GM21423 (cell line): ENCODE measurements around the gene MBLAC1.

ENCODE experiments used
- ATAC-seq: cut with Tn5 transposase; IDR thresholded peaks from one replicate; pipeline ENCODE4 v1.9.1; 2021; ENCODE audit warnings: mild to moderate bottlenecking, moderate library complexity; ENCODE audit not compliant: unreplicated experiment

MBLAC1 gene

DNA sequence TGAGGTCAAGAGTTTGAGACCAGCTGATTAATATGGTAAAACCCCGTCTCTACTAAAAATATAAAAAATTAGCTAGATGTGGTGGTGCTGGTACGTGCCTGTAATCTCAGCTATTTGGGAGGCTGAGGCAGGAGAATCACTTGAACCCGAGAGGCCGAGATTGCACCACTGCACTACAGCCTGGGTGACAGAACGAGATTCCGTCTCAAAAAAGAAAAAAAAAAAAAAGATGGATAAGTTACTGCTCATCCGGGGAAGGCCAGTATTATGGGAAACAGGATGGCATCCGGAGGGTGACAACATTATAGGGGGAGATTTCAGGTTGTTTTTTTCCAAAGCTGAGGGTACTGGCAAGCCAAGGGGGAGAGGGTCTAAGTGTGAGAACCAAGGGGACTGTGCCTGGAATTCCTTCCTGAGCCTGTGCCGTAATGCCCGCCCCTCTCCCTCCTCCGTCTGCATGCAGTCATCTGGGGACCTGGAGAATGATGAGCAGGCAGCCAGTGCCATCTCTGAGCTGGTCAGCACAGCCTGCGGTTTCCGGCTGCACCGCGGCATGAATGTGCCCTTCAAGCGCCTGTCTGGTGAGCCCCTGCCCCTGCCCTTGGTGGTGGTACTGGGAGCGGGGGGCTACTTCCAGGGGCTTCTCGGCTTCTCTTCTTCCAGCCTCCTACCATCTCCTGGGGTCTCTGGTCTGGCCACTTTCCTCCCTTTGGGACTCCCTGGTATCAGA is 26.3 kb downstream of the MBLAC1 start:
- ATAC-seq: no peak

DNA sequence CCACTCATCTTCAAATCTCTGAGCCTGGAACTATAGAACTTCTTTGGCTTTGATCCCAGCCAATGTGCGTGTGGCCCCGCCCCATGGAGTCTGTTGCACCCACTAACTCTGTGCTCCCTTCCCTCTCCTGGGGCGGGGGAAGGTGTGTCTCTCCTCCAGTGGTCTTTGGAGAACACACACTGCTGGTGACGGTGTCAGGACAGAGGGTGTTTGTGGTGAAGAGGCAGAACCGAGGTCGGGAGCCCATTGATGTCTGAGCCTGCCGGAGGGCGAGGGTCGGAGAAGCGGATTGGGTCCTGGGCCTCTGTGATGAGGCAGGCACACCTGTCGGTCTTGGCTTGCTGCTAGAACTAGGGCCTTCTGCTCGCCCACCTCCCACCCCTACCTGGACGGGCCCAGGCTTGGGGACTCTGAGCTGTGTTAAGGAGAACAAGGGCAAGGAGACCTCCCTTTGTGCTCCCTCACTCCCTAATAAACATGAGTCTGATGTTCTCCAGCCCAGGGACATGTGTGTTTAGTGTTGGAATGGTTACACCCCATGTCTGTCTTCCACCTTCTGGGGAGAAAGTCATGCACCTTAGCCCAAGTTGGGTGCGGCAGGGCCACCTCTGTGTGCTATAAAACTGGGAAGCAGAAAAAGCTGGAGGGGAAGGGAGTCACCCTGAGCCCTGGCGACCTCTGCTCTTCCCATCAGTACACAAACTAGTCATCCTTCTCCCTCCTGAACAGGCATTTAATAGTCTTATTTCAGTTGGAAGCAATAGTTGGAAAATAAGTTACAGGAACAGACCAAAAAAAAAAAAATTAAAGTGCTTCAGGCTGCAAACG is 27.2 kb downstream of the MBLAC1 start:
- no peak for ATAC-seq

DNA sequence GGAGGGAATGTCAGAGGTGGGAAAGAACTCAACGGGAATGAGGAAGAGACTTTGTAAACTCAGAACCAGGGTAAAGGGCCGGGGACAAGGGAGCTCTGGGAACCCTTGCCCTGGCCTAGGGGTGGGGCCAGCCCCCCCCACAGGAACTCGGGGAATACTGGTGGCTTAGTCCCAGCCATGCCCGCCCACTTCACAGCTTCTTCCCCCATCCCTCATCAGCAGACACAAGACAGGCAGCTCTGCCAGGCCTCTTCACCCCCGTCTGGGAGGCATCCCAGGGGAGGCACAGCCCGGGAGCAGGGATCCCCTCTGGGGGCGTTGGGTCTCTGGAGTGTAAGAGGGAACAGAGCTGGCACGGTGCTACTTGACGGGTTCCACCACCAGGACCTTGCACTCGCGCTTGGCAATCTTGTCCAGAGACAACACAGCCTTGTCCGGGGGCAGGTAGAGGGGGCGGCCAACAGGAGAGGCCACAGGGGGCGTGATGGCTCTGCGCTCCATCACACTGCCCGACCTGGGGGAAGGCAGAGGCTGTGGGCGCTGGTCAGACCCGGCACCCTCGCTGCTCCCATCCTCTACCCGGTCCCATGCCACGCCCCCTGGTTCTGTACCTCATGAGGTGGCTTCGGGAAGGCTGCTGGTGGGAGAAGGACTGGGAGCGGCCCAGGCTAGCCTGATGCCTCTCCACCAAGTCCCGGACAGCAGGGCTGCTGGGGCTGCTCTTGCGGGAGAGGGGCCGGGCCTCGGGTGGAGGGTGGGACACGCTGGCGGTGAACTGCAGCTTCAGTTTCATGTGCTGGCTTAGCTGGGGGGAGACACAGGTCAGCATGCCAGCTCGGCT is 28.1 kb downstream of the MBLAC1 start:
- no peak for ATAC-seq

DNA sequence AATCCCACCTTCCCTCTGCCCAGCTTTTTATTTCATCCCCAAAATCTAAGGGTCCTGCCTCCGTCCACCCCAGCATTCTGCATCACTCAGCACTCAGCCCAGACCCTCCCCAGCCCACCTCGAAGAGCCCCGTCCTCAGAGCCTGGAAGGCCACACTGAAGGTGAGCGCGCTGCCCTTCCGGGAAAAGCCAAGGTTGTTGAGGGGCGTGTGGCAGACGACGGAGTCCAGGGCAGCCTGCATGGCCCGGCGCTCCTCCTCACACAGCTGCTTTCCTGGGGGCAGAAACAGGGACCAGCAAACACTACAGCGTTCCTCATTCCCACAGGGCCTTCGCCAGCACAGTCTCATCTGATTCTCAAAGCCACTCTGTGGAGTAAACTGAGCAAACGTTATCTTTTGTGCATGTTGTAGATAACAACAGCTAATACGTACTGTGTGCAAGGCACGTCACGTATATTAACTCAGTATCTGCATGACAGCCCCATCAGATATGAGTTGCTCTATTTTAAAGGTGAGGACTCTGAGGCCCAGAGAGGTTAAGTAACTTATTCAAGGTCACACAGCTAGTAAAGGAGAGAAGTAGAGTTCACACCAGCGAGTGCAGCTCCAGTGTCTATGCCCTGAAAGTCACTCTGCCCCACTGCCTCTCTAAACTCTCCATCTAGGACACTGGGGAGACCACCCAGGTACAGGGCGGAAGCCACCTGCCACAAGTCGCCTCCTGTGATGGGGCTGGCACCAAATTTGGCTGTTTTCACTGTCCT is 29.0 kb downstream of the MBLAC1 start:
- ATAC-seq: no peak

DNA sequence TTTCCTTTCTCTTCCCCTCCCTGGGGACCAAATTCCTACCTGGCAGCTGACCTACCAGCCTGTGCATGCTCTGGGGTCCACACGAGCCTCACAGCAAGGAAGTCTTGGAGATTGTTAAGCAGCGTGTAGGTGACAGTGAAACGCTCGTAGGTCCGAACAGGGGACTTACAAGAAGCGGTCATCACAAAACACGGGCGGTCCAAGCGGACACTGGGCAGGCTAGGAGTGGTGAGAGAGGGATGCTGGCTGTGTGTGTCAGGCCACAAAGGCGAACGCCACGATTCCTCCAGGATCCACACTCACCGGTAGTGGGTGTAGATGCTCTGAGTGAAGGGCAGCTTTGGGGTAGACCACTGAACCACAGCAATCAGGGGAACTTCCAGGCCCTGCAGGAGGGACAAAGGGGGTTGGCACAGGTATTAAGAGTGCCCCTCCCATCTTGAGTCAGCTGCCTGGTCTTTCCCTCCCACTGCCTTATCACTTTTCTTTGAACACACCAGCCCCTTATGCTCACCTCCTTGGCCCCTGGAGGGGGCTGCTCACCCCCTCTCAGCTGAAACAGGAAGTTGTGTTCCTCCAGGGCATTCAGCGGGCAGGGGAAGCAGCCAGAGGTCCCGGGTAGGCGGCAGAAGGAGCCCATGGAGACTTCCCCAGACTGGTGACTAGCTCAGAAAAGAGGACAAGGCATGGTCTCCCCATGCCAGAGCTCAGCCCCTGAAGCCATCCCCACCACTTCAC is 29.7 kb downstream of the MBLAC1 start:
- no peak for ATAC-seq

DNA sequence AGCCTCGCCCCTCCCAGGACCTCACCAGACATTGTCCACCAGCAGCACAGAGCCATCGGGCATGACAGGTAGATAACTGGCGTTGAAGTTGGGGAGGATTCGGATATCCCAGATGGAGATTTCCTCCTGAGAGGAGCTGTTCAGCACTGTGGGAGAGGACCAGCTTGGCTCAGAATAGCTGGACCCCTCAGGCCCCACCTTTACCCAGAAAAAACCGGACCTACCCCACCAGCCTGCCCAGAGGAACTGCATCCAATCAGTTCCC is 30.2 kb downstream of the MBLAC1 start:
- no peak for ATAC-seq

DNA sequence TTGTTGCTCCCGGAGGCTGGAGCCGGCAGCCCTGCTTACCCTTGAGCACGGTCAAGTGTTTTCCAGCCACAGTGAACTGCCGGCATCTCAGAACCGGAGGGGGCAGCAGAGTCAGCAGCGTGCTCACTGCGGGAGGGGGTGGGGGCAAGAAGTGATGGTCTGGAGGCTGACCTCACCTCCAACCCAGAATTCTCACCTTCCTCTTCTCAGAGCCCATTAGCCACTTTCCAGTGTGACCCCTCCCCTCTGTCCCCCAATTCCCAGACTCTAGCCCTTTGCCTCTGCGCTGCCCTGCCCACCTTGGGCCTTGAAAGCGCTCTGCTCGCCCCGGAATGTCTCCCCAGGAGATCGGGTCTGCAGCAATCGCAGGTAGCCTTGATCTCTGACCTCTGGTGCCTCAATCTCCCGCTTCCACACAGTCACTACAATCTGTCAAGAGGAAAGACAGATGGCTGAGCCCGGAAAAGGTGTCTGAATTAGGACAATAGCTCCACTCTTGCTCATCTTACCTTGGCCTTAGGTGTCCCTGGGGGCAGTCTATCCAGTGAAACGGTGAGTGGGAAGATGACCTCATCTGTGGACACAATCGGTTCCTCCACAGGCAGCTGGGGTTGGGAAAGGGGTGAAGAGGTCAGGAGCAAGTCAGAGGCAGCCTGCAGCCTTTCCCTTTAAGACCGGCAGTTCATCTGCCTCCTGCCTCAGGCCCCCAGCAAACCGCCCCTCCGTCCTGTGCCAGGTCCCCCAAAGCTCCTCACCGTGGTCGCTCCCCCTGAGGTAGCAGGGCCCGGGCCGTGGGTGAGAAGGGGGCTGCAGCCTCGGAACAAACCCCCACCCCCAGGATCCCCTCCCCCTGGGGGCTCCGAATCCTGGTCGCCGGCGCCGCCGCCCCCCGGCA is 30.8 kb downstream of the MBLAC1 start:
- ATAC-seq: no peak

DNA sequence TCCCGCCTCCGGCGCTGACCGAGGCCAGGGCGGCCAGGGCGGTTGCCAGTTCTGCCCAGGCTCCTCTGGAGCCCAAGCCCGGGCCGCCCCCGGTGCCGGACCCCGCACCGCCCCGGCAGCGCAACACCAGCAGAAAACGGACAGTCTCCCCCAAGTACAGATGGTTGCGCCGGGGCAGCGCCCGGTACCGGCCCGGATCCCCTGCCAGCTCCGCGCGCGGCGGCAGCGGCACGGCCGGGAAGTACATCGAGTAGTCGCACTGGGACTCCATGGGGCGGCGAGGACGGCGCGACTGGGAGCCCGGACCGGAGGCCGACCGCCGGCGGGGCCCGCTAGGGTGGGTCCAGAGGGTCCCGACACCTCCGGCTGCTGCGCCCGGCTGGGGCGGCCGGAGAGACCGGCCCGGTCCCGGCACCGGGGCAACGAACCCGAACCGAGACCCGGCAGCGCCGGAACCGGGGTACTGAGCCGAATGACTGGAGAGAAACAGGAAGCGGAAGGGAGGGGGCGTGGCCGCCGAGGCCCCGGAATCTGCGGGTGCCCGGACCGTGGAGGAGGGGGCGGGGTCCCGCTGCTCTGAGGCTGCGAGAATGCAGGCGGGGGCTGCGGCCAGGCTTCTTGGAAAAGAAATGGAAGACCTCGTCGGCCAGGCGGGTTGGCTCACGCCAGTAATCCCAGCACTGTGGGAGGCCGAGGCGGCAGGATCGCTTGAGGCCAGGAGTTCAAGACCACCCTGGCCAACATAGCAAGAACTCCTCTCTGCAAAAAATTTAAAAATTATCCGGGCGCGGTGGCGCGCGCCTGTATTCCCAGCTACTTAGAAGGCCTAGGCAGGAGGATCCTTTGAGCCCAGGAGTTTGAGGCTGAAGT is 31.7 kb downstream of the MBLAC1 start, which contains the start of gene TRAPPC14:
TRAPPC14 (minus strand) TSS at position 495 of the 870 bp plus-strand sequence; CDS start at position 271, 224 bp downstream.
- no peak for ATAC-seq

DNA sequence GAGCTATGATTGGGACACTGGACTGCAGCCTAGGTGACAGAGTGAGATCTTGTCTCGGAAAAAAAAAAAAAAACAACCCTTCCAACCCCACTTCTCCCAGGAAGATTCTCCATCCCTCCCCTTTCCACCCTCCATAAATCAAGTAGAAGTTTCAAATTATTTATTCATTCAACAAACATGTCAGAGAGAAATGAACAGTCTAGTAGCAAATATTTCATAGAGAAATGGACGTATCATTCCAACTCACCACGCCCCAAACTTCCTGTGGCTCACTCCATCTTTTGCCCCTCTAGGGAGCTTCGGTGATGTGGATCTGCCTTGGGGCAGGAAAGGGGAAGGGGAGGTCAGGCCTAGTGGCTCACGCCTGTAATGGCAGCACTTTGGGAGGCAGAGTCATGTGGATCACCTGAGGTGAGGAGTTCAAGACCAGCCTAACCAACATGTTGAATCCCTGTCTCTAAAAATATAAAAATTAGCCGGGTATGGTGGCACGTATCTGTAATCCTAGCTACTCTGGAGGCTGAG is 32.4 kb downstream of the MBLAC1 start:
- ATAC-seq: no peak

DNA sequence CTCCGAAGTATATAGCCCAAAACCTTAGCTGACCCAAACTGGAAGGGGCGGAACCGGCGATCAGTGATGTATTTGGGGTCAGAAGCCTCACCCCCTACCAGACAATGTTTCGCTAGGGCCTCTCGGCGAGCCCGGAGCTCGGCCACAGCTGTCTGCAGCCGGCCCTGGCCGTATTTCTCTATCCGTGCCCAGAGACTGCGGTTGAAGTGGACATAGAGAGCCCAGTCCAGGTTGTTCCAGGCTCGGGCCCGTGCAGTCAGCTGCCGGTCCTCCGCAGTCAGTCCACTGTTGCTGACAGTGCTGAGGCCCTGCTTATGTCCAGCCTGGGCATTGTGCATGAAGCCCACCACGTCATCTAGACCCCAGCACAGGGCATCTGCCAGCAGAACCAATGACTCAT is 33.3 kb downstream of the MBLAC1 start:
- ATAC-seq: no peak

DNA sequence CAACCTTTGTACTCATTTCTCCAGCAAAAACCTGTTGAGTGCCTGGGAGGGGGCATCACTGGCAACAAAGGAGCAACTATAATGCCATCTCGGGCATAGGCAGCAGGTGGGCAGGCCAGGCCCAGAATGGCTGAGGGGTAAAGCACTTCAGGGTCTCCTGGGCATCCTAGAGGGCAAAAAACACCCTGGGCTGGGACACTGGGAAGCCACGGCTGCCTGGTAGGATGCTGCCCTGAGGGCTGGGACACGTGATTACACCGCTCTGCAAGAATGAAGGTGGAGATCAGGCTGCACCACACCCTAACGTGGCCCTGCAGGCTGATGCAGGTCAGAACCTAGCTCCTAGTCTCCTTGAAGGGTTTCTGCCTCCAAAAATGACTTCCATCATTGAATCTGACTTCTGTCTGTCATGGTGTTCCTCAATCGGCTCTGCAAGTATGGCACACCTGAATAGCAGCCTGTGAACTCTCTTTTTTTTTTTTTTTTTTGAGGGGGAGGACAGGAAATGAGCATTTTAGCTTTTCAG is 36.3 kb downstream of the MBLAC1 start:
- no peak for ATAC-seq

DNA sequence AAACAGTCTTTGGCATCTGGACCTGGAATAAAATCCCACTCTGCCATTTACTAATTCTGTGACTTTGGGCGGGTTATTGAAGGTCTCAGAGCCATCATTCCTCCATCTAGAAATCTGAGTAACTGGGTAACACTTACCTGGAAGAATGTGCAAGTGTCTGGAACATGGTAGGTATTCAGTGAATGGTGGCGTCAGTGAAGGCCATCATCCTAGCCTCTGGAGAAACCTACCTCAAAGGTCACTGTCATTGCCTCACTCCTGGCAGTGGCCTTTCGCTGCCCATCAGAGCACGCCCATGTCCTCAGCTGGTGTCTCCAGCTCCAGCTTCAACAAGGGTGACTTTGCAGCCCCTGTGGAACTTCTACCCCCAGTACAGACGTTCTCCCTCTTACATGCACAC is 37.1 kb downstream of the MBLAC1 start:
- no peak for ATAC-seq

DNA sequence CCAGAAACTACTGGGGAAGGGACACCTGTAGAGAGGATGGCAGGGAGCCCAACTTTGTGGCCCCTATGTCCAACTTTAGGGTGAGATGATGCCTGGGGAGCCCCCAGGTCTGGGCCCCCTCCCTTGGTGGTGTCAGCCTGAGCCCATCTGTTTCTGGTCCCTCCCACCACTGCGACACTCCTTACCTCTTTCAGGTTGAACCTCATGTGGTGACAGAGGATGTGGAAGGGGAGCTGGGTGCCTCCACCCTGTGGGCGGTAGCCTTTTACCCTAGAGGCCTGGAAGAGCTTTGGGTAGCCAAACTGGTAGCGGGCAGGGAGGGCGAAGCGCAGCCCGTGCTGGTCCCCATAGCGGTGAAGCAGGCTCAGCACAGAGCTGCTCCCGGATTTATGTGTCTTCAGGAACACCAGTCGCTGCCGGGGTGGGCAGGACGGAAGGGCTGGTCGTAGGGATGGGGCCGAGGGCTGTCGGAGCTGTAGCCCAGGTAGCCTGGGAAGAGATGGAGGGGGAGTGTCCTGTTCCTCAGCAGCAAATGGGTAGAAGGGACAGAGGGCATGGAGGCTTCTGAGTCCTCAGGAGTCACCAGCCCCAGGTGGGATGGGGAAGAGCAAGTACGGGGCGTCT is 39.7 kb downstream of the MBLAC1 start:
- no peak for ATAC-seq

DNA sequence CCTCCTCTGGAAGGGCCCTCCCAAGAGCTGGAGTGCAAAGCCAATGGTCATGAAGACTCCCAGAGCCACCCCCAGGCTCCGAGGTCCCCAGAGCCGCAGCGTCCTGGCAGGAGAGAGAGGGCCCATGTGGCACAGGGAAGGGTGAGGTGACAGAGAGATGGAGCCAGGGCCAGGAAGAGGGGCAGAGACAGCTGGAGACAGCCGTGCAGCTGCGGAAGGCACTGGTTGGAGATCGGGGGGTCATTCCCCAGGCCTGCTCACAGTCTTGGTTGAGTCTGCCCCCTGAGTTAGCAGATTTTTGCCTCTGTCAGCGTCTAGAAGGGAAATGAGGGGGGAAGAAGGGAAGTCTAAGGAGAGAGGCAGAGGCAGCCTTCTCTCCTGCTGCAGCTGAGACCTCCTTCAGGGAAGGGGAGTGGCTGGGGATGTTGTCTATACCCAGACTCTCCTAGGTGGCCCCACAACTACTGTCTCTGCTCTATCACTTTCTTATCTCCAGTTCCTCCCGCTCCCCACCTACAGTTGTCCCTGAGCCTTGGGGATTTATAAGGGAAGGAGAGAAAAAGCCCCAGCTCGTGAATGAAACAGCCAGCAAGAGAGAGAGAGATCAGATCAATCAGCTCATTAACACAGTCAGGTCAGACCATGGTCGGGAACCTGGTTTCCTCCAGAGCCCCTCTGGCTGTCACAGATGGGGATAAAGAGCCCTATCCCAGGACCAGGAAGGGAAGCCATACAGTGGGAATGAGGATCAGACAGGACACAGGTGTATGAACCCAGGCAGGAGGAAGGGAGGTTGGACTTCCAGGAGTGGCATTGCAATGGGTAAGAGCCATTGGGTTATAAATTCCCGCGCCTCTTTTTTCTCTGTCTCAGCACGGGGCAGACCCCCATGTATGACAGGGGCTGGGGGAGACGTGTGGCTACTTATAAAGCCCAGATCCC is 40.5 kb downstream of the MBLAC1 start:
- no peak for ATAC-seq

DNA sequence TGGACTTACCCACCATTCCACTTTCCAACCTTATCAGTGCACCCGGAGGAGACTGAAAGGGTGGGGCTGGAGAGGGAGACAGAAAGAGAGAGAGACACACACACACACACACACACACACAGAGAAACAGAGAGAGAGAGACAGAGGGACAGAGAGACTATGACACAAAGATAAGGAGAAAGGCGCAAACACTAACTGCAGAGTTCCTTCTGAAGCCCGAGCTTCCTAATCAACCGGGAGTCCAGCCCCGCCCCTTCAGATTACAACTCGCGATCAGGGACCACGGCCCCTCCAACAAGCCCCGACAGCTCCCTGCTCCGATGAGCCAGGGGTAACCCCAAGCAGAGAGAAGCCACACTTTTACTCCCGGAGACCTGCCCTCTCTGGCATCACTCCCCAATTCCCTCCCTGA is 41.2 kb downstream of the MBLAC1 start:
- ATAC-seq: no peak

DNA sequence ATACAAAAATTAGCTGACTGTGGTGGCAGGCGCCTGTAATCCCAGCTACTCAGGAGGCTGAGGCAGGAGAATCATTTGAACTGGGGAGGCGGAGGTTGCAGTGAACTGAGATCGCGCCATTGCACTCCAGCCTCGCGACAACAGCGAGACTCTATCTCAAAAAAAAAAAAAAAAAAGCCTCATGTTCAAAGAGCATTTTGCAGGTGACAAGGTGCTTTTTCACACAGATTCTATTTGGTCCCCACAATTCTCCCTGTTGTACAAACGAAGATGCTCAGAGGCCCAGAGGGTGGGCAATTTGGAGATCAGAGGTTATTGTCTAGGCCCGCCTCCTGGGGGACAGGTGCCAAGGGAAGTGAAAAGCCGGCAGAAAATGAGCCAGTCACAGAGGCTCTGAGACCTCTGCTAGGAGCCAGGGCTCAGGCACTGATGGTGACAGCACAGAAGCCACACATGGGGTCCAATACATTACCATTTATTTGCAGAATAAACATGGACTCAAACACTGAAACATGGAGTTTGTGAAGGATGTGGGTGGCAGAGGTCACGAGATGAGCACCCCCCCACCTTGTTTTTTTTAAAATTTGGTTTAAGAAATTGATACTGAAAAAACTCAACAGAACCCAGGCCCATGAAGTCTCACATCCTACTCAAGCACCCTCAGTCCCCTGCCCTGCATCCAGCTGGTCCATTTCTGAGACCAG is 42.5 kb downstream of the MBLAC1 start:
- no peak for ATAC-seq
